HepG2 (cell line): ENCODE measurements around the gene INTS1. TPM values are rescaled to one million over a fixed set of nuclear protein-coding genes. Genes with fewer than 3 reads are reported as not detected.

Experiments used
- BHLHE40 ChIP-seq: IDR thresholded peaks from 2 replicates; pipeline ENCODE4 v1.6.1; 2011; ENCODE audit warnings: low read length, improper control_type of control experiment
- KDM2A ChIP-seq: sonication (generic); formaldehyde crosslinking; IDR thresholded peaks from 2 replicates; pipeline ENCODE4 v1.4.0; 2020; ENCODE audit warnings: low read depth, missing genetic modification reagents, borderline replicate concordance
- MEIS1 ChIP-seq: sonication (generic); formaldehyde crosslinking; IDR thresholded peaks from 2 replicates; pipeline ENCODE4 v1.9.0; 2021; ENCODE audit warnings: mild to moderate bottlenecking, missing genetic modification reagents, moderate library complexity, borderline replicate concordance
- NCOA1 ChIP-seq: sonication (generic); formaldehyde crosslinking; IDR thresholded peaks from 2 replicates; pipeline ENCODE4 v1.9.0; 2021; ENCODE audit warnings: missing genetic modification reagents
- NFE2L2 ChIP-seq: fragments of 150-350 bp; IDR thresholded peaks from 2 replicates; pipeline ENCODE4 v1.6.1; 2014; ENCODE audit warnings: low read length
- NR2F6 ChIP-seq, 2 experiments: IDR thresholded peaks; 2 replicates each; pipeline ENCODE4 v1.6.1; 2016; ENCODE audit warnings: antibody characterized with exemption in 1 of 2, mild to moderate bottlenecking in 1 of 2
- PPARG ChIP-seq: conservative IDR thresholded peaks from 2 replicates; pipeline ENCODE4 v1.6.1; 2016; ENCODE audit warnings: missing biosample characterization, missing genetic modification reagents
- SAP130 ChIP-seq: IDR thresholded peaks from 2 replicates; pipeline ENCODE4 v1.6.1; 2016; ENCODE audit warnings: low read depth
- SP4 ChIP-seq: sonication (generic); formaldehyde crosslinking; IDR thresholded peaks from 2 replicates; pipeline ENCODE4 v1.8.1; 2023; ENCODE audit warnings: mild to moderate bottlenecking, missing genetic modification reagents
- ZNF207 ChIP-seq: fragments of 450-650 bp; IDR thresholded peaks from 2 replicates; pipeline ENCODE4 v1.6.1; 2016; ENCODE audit warnings: antibody characterized with exemption, borderline replicate concordance
- ZNF547 ChIP-seq: sonication (generic); formaldehyde crosslinking; IDR thresholded peaks from 2 replicates; pipeline ENCODE4 v1.5.1; 2020; ENCODE audit warnings: mild to moderate bottlenecking, missing genetic modification reagents
- ZNF619 ChIP-seq: sonication (generic); formaldehyde crosslinking; IDR thresholded peaks from 2 replicates; pipeline ENCODE4 v1.4.0; 2020; ENCODE audit warnings: mild to moderate bottlenecking, missing genetic modification reagents
- ZNF652 ChIP-seq: IDR thresholded peaks from 2 replicates; pipeline ENCODE4 v1.6.1; 2016; ENCODE audit warnings: low read depth, borderline replicate concordance
- ZNF709 ChIP-seq: sonication (generic); formaldehyde crosslinking; IDR thresholded peaks from 2 replicates; pipeline ENCODE4 v1.5.0; 2020; ENCODE audit warnings: mild to moderate bottlenecking, missing genetic modification reagents
- ZNF772 ChIP-seq: sonication (generic); formaldehyde crosslinking; IDR thresholded peaks from 2 replicates; pipeline ENCODE4 v1.5.0; 2020; ENCODE audit warnings: mild to moderate bottlenecking, missing genetic modification reagents
- ZZZ3 ChIP-seq: sonication (generic); formaldehyde crosslinking; IDR thresholded peaks from 2 replicates; pipeline ENCODE4 v1.4.0; 2020; ENCODE audit warnings: missing genetic modification reagents, mild to moderate bottlenecking, borderline replicate concordance
- polyA plus RNA-seq, 8 experiments: library from polyadenylated mRNA; depleted of rRNA in 3 of 8; stranded (reverse) in 7 of 8; unstranded in 1 of 8; fragments of >200 nt; fragmentation: Illumina TruSeq in 4 of 8; extraction: Trizol in 4 of 8; gene quantifications; 2 replicates each; pipeline versions ENCODE4 v1.2.1 to v1.2.3, GENCODE V29; 2011 to 2016; ENCODE audit warnings: low read depth in 4 of 8, missing spikeins in 1 of 8, mixed read lengths in 1 of 8; ENCODE audit not compliant: insufficient read depth in 1 of 8
- total RNA-seq, 5 experiments: library from RNA; depleted of rRNA; stranded (reverse); fragments of >200 nt; fragmentation: Illumina TruSeq; extraction: Trizol; gene quantifications; 2 replicates each; pipeline ENCODE4 v1.2.3, GENCODE V29; 2016; ENCODE audit warnings: low read depth in 1 of 5
- TF ChIP-seq, protein P1 (sequence below): sonication (generic); formaldehyde crosslinking; IDR thresholded peaks from 2 replicates; pipeline ENCODE4 v1.4.0; 2020; ENCODE audit warnings: mild to moderate bottlenecking, low read depth, missing genetic modification reagents
- TF ChIP-seq, protein P2 (sequence below), 2 experiments: sonication (generic) in 1 of 2; formaldehyde crosslinking in 1 of 2; IDR thresholded peaks; 2 replicates each; pipeline versions ENCODE4 v1.4.0 to v1.6.1; 2016 to 2020; ENCODE audit warnings: borderline replicate concordance in 1 of 2, low read depth in 1 of 2, mild to moderate bottlenecking in 1 of 2, missing genetic modification reagents in 1 of 2
- TF ChIP-seq, protein P3 (sequence below): sonication (generic); formaldehyde crosslinking; IDR thresholded peaks from 2 replicates; pipeline ENCODE4 v1.5.1; 2020; ENCODE audit warnings: mild to moderate bottlenecking, missing genetic modification reagents, borderline replicate concordance
- TF ChIP-seq, protein P4 (sequence below): IDR thresholded peaks from 2 replicates; pipeline ENCODE4 v1.4.0; 2020; ENCODE audit warnings: mild to moderate bottlenecking, missing genetic modification reagents

INTS1 gene
- total and polyA plus RNA-seq, 2 of the 13 experiments (the other 11 are each of a cell fraction or from before 2014, with no cell fraction given): 13.7 to 29.0 TPM

DNA sequence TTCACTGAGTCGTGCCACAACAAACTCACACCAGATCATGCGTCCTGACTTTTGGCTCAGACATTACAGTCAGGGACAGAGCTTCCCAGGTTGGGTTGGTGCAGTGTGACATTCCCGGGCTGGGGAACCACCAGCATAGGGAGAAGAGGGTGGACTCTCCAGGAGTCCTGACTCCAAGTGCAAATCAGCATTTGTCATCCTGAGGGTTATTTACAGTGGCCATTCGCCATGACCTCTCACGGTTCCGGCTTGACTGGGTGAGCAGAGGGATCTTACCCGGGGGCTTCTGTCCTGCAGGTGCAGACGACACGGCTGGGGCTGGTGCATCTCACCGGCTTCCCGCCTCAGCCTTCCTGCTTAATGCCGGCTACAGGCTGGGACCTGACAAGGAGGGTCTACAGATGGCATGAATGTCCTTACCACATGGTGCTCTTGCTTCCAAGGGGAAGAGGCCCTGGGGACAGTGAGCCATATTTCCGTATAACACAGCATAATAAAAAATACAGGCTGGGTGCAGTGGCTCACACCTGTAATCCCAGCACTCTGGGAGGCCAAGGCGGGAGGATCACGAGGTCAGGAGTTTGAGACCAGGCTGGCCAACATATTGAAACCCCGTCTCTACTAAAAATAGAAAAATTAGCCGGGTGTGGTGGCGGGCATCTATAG is 12.5 kb upstream of the INTS1 start (continued):
- TF ChIP-seq ZNF709 (CRISPR knock-in tag): no peak
- no peak for TF ChIP-seq NFE2L2
- no peak for TF ChIP-seq BHLHE40
- TF ChIP-seq, protein P1, sequence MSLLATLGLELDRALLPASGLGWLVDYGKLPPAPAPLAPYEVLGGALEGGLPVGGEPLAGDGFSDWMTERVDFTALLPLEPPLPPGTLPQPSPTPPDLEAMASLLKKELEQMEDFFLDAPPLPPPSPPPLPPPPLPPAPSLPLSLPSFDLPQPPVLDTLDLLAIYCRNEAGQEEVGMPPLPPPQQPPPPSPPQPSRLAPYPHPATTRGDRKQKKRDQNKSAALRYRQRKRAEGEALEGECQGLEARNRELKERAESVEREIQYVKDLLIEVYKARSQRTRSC (CRISPR knock-in tag): no peak
- TF ChIP-seq SAP130: peak; percentile 62
- TF ChIP-seq ZNF619 (CRISPR knock-in tag): no peak
- TF ChIP-seq KDM2A (CRISPR knock-in tag): peak; percentile 53; the same call in 1 of the 2 replicates
- TF ChIP-seq, protein P2, sequence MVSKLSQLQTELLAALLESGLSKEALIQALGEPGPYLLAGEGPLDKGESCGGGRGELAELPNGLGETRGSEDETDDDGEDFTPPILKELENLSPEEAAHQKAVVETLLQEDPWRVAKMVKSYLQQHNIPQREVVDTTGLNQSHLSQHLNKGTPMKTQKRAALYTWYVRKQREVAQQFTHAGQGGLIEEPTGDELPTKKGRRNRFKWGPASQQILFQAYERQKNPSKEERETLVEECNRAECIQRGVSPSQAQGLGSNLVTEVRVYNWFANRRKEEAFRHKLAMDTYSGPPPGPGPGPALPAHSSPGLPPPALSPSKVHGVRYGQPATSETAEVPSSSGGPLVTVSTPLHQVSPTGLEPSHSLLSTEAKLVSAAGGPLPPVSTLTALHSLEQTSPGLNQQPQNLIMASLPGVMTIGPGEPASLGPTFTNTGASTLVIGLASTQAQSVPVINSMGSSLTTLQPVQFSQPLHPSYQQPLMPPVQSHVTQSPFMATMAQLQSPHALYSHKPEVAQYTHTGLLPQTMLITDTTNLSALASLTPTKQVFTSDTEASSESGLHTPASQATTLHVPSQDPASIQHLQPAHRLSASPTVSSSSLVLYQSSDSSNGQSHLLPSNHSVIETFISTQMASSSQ (IDR thresholded peaks at IDR 0.05; ENCODE audit: low read depth): no peak
- TF ChIP-seq, protein P2 (CRISPR knock-in tag; IDR thresholded peaks at IDR 0.05; ENCODE audit: borderline replicate concordance): no peak
- TF ChIP-seq ZNF652 (CRISPR knock-in tag): no peak
- TF ChIP-seq, protein P3, sequence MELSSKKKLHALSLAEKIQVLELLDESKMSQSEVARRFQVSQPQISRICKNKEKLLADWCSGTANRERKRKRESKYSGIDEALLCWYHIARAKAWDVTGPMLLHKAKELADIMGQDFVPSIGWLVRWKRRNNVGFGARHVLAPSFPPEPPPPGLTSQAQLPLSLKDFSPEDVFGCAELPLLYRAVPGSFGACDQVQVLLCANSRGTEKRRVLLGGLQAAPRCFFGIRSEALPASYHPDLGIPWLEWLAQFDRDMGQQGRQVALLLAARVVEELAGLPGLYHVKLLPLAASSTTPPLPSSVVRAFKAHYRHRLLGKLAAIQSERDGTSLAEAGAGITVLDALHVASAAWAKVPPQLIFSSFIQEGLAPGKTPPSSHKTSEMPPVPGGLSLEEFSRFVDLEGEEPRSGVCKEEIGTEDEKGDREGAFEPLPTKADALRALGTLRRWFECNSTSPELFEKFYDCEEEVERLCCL (CRISPR knock-in tag): no peak
- no peak for TF ChIP-seq NCOA1 (CRISPR knock-in tag)
- TF ChIP-seq ZNF547 (CRISPR knock-in tag): no peak
- TF ChIP-seq MEIS1: no peak
- TF ChIP-seq ZZZ3 (CRISPR knock-in tag): no peak
- TF ChIP-seq, protein P4, sequence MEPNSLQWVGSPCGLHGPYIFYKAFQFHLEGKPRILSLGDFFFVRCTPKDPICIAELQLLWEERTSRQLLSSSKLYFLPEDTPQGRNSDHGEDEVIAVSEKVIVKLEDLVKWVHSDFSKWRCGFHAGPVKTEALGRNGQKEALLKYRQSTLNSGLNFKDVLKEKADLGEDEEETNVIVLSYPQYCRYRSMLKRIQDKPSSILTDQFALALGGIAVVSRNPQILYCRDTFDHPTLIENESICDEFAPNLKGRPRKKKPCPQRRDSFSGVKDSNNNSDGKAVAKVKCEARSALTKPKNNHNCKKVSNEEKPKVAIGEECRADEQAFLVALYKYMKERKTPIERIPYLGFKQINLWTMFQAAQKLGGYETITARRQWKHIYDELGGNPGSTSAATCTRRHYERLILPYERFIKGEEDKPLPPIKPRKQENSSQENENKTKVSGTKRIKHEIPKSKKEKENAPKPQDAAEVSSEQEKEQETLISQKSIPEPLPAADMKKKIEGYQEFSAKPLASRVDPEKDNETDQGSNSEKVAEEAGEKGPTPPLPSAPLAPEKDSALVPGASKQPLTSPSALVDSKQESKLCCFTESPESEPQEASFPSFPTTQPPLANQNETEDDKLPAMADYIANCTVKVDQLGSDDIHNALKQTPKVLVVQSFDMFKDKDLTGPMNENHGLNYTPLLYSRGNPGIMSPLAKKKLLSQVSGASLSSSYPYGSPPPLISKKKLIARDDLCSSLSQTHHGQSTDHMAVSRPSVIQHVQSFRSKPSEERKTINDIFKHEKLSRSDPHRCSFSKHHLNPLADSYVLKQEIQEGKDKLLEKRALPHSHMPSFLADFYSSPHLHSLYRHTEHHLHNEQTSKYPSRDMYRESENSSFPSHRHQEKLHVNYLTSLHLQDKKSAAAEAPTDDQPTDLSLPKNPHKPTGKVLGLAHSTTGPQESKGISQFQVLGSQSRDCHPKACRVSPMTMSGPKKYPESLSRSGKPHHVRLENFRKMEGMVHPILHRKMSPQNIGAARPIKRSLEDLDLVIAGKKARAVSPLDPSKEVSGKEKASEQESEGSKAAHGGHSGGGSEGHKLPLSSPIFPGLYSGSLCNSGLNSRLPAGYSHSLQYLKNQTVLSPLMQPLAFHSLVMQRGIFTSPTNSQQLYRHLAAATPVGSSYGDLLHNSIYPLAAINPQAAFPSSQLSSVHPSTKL (CRISPR knock-in tag): 0 out of 2 replicates have a peak, but pooled peaks have one; percentile 16
- no peak for TF ChIP-seq ZNF772 (CRISPR knock-in tag)
- peak; percentile 42; the same call in 1 of the 2 replicates for TF ChIP-seq NR2F6 (IDR thresholded peaks at IDR 0.05)
- peak; percentile 51; the same call in 1 of the 2 replicates for TF ChIP-seq NR2F6 (CRISPR knock-in tag; IDR thresholded peaks at IDR 0.05)
- TF ChIP-seq ZNF207: no peak
- TF ChIP-seq SP4 (CRISPR knock-in tag): no peak
- TF ChIP-seq PPARG (CRISPR knock-in tag): no peak
